Renal cortex interstitium (tissue), 11 donors: Measurements from ENCODE around the gene VDR. TPM values are rescaled to one million over a fixed set of nuclear protein-coding genes. Genes with fewer than 3 reads are reported as not detected.
"Not testable (repeated sequence)": the region's sequence is repeated elsewhere in the genome, so short reads cannot be mapped to it uniquely, and the experiment has no call there.

ENCODE experiments used
- DNase-seq, 11 donors: peaks; one replicate each; pipeline ENCODE4 v3.0.0-alpha.2; 2013; ENCODE audit warnings: low read depth in 9 of 11, low spot score in 4 of 11; ENCODE audit errors: extremely low read depth in 1 of 11
- polyA plus RNA-seq, 3 donors: library from polyadenylated mRNA; unstranded; fragments of 120-200 nt; gene quantifications; one replicate each; pipeline ENCODE4 v1.2.1, GENCODE V29; 2013; ENCODE audit not compliant: insufficient read length in 3 of 3

VDR gene
- polyA plus RNA-seq, 3 donors = 3.1 to 4.8 (median 4.7) TPM

DNA sequence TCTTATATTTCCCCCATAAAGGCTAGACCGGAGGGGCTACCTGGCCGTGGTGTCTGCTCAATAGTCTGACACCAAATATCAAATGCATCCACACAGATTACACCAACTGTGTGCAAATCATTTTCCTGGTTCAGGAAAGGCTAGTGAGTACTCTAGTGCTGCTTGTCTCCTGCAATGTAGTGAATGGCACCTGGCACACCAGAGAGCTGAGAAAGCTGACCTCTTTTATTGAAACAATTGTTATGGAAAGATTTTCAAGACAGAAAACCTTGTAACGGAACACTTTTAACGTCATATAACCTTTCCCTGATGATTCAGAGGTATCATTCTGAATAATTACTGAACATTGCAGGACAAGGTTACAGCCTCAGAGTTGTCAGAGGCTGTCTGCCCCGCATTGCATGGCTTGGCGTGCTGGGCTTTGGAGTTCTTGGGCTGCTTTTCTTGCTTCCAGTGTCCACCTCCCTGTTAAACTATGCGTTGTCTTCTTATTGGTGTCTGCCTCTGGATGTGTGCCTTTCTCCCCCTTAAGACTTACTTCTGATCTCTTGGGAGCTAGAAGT, 44.4 kb downstream of the VDR start:
- no peak for DNase-seq

DNA sequence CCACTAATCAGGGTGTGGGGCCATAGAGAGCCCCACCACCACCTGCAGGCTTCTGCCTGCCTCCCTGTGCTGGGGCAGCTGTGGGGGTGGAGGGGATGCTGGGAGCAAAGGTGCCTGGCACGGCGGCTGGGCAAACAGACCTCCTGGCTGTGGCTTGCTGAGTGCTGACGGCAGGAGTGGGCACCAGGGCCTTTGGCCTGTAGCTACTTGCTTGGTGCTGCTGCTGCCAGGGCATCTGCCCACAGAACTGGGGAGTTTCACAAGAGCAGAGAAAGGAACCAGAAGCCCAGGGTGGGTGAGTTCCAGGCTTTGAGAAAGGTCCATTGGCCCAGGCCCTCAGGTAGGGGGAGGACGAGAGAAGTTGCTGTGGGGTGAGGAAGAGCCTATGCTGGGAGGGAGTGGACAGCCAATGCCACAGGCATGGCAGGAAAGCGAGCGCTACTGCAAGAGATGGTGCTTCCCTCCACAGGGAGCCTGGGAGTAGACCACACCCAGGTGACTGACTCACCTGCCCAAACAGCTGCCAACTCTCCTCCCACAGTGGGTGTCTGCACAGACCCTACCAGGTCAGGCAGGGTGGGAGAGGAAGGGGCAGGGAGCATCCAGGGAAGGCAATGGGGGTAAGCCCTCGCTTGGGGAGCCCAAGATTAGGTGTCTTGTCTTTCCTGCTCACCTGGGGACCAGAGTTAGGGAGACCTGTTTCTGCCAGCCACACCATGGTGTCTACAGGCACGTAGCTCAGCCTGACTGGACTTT, 46.1 kb downstream of the VDR start:
- DNase-seq = no peak

DNA sequence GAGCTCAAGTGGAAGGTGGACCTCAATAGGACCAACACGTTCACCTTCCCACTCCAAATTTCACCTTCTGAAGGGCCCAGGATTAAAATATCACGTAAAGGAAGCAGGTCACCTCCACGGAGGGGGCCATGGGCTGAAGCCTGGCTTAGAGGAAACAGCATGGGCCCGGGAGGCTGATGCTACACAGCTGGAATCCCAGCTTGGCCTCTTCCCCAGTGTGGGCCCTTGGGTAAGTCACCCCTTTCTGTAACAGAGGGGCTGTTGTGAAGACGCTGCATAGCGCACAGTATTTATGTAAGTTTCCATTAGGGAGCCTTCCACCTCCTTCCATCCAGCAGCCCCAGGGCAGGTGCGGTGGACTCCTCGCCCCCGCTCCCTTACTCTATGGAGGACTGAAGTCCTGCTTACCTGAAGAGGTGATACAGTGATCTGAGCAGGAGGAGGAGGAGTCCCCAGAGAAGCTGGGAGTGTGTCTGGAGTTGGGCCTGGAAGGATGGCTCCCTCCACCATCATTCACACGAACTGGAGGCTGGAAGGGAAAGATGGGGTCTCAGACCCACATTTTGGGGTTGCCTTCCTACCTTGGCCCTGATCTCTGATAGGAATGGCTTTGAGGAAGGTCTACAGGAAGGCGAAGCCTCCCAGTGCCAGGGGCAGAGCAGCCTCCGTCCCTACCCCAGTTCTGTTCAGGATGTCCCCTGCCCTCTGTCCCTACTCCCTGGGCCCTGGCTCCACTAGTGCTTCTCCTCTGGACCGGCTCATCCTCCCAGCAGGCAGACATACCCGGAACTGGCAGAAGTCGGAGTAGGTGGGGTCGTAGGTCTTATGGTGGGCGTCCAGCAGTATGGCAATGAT, 47.8 kb downstream of the VDR start:
- DNase-seq = no peak

DNA sequence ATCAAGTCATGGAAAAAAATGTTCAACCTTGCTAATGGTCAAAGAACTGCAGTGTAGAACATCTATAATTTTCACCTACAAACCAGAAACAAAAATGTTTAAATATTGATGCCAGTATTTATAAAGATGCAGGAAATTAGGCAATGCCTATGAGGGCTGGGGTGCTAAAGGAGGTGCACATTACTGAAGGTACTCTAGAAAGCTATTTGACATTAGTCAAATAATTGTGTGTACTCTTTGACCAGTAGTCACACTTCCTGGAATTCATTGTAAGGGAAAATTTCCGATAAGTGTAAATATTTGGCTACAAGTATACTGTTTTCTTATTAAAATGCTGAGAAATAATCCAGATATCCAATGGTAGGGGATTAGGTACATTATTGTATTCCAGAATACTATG, 48.7 kb downstream of the VDR start:
- DNase-seq = no peak

DNA sequence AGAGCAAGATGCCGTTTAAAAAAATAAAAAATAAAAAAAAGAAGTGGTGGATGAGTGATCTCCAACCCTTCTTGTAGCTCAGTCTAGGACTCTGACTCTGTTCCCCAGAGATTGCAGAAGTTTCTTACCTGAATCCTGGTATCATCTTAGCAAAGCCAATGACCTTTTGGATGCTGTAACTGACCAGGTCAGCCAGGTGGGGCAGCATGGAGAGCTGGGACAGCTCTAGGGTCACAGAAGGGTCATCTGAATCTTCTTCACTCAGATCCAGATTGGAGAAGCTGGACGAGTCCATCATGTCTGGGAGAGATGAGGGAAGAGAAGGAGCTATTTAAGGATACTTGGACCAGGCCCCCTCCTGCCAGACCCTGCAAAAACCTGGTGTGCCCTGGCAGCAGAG, 49.3 kb downstream of the VDR start:
- no peak for DNase-seq

DNA sequence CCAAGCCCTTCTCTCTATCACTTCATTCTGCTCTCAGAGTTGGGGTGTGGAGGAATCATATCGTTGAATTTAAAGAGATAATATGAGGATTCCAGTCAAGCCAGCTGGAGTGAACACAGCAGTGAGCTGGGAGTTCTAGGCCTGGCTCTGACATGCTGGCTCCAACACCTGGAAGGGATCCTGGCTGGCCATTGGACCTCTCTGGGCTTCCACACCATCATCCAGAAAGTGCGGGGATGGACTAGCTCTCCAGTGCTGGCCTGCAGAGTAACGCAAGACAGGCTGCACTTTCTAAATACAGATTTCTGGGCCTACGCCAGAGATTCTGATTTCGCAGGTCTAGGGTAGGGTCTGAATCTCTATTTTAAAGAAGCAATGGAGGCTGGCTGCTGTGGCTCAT, 50.3 kb downstream of the VDR start:
- no peak for DNase-seq

DNA sequence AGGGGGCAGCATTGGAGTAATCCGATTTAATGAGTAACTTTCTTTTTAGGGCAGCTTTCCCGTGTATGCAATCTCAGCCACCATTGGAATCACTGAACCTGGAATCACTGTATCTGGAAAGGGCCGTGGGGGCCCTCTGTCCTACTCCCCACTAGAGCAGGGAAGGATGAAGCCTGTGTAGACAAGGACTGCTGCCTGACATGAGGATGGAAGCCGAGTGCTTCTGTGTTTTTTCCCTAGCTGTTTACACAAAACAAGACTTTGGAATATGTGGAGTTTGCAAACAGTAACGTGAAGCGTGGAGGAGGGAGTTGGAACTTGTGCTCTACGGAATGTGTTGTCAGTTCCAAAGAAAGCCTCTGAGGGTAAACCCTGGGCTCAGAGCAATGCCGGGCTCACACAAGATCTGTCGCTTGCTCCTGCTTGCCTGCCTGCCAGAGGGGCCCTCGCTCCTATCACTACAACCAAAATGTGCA, 52.7 kb downstream of the VDR start:
- no peak for DNase-seq

DNA sequence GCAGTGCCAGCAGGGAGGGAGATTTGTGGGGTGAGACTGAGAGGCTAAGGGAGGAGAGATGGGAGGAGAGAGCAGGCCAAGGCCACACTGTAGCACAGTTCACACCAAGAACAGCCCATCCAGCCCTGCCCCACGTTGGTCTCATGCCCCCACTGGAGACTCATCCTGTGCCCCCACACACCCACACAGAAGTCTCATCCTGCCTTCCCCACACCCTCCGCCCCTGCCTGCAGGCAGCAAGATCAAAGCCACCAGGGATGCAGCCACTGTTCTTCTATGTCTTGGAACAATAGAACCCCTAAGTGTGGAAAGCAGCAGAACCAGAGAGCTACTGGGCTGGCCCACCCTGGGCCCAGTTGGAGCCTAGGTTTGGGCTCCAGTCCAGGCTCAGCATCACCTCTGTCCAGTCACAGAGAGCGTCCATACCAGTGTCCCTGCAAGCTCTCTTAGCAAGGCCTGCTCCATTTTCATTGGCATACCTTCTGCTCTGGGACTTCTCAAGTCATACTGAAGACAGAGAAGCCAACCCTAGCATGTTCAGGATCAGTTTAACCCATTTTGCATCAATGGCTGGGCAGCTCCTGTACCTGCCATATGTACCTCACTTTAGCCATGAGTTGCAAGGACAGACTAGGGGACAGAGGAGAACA, 53.4 kb downstream of the VDR start:
- no peak for DNase-seq

DNA sequence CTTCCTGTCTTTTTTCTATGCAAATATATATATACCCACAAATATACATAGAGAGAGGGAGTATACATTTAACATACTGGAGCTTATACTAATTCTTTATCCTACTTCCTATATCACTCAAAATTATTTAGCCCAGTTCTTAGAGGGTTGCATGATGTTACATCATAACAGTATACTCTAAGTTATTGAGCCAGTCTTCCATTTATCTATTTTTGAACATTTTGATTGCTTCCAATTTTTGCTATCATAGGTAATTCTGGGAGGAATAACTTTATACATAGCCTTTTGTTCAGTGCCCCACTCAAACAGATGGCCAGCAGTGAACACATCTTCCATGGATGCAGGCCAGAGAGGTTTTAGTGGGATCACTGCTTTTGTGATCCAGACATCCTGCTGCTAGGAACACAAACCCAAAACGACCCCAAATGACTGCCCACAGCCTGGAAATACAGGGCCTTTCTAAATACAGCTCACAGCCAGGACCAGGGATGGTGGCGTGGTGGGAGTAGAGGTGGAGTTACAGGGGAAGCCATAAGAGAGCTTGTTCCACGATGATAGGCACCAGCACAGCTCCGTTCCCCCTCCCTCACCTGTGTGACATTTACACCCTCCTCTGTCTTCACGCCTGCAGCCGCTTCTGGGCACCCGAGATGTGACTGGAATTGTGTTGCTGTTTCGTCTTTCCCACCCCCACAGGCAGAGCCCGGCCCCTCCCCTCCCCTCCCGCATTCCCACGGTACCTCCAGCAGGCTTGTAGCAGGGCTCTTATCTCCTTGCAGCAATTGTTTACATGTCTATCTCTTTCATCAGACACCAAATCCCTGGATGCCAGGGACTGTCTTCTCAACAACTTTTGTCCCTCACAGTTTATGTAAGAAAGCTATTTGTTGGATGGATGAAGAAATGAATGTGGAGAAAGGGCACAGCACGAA, 54.4 kb downstream of the VDR start:
- DNase-seq = no peak

DNA sequence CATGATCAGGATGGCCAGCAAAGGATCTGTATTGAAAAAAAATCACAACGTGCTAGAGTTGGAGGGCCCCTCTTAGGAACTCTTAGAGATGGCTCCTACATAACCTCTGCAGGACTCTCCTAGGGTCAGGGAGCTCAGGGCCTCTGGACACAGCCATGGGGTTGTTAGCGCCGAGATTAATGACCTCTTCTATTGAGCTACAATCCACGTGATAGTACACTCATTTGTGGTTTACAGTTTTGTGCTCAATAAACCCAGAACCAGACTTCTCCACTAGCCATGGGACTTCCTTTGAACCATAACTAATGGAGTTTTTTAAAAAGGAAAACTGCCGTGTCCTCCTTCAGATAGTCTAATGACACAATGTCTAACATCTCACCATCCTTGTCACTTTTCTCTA, 55.5 kb downstream of the VDR start:
- DNase-seq = no peak

DNA sequence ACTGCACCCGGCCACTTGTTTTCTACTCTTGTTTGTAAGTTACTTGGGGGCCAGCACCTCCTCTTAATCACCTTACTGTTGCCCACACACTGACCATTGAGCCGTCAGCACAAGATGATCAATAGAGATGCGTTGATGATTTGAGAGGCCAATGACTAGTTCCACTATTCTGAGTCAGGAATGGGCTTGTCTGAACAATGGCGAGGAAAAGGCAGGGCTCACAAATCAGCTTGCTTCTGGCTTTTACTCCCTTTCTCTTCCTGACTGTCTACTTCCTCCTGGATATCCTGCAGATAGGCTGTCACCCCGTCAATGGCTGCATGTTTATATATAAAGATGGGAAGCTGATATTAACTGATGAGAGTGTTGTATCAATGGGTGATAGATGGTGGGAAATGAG, 55.9 kb downstream of the VDR start:
- DNase-seq = no peak

DNA sequence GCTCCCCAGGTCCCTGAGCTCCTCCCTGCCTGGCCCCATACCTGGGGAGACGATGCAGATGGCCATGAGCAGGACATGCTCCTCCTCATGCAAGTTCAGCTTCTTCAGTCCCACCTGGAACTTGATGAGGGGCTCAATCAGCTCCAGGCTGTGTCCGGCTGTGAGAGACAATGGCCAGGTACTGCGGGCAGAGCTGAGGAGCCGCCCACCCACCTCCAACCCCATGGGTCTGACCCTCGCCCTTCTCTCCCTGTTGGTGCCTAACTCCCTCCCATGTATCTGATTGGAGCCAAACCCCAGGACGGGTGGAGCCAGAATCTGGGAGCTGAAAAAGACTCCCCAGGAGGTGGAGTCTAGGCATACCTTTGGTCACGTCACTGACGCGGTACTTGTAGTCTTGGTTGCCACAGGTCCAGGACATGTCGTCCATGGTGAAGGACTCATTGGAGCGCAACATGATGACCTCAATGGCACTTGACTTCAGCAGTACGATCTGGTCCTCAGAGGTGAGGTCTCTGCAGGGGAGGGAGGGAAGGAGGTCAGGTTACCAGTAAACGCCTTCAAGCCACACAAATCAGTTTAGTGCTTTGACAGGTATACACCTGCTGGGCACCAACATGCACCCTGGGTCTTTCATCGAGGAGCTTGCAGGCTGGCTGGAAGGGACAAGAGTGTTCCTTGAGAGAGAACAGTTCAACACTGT, 58.3 kb downstream of the VDR start:
- DNase-seq = no peak

DNA sequence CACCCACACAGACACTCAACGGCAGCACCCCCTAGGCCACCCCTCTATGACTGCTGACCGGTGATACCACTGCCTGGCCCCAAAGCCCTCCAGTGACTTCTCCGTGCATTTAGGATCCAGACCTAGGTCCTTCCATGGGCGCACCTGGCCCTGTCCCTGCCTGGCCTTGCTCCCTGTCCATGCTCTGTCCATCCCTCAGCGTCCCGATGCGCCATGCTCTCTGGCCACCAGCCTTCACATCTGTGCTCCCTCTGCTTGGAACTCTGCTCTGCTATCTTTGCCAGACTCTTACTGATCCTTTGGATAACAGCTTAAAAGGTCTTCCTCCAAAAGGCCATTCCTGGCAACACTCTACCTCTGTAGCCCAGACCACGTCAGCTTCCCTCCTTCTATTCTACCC, 59.7 kb downstream of the VDR start:
- no peak for DNase-seq

DNA sequence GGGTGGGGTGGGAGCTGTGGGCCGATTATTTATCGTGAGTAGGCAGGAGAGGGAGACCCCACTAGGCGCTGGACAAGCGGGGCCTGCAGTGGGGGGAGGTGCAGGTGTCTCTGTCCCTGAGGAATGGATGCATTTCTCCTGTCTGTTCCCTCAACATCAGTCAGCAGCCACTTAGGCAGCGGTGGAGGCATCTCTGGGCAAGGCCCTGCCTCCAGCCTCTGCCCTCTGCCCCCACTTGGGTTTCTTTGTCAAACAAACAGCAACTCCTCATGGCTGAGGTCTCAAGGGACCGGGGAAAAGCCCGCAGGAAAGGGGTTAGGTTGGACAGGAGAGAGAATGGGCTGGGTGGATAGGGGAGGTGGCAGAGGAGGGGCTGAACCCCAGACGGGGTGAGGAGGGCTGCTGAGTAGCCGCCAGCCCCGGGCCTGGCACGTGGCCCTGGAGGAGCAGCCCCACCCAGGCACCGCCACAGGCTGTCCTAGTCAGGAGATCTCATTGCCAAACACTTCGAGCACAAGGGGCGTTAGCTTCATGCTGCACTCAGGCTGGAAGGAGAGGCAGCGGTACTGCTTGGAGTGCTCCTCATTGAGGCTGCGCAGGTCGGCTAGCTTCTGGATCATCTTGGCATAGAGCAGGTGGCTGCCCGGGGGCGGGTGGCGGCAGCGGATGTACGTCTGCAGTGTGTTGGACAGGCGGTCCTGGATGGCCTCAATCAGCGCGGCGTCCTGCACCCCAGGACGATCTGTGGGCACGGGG, 60.4 kb downstream of the VDR start:
- no peak for DNase-seq

DNA sequence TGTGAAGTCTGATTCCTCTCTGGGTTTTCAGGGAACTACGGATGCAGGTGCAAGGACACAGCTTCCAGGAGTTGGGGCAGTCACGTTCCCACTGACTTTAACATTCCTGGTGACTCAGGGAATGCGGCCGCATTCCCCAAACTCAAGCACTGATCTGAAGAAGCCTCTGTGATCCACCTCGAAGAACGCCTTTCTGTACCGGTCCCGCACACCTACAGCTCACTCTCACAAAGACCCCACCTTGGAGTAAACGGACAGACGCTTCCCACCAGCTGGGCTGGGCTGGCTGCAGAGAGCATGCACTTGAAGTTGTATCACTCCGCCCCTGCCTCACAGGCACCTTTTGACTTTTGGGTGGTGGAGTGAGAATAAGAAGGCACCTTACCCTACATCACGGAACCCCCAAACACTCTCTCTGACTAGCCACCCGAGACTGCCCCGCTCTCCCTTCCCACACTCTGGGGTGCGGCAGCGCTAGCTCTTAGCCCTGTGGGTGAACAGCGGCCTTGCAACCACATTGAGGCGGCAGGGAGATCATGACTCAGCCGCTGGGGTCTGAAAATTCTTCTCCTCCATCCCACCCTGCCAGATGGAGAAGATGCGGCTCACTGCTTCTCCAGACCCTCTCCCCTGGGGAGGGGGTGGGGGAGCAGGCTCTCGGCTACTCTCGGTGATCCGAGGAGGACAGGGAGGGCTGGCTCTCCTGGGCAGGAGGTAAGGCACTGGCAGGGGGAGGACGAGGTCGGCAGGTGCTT, 61.4 kb downstream of the VDR start:
- no peak for DNase-seq

DNA sequence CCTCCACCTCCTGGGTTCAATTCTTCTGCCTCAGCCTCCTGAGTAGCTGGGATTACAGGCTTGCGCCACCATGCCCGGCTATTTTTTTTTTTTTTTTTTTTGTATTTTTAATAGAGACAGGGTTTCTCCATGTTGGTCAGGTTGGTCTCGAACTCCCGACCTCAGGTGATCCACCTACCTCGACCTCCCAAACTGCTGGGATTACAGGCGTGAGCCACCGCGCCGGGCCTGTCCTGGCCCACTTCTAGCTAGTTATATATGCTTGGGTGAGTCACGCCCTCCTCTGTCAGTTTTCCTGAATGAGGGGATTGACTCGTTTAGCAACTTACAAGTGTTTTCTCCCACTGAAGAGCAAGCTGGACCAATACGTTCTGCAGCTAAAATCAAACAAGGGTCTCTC, 62.3 kb downstream of the VDR start:
- not testable (repeated sequence) for DNase-seq

DNA sequence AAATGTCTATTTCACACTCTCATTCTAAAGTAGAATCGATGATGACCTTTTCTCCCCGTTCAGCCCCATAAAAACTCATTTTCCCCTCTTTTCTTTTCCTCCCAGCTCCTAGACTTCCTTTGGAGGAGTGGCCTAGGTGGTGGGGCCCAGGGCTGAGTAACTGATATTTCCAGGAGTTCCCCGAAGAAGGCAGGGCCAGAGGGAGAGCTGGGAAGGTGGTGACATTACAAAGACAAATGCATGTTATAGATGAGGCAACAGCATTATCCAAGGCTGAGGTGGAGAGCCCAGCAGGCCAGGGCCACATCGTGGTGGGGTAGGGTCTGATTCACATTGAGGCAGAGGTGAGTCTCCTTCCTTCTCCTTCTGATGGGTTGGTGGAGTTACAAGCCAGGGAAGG, 62.9 kb downstream of the VDR start:
- no peak for DNase-seq
